ENCODE data around the gene VSTM1.
A peak's percentile ranks its signal among the peaks of the same experiment; 100 is the strongest.
"Not testable (repeated sequence)": the region's sequence is repeated elsewhere in the genome, so short reads cannot be mapped to it uniquely, and the experiment has no call there.

VSTM1 gene

GRCh38 chr19:54095136-54095858 lies 31.6 kb upstream of the VSTM1 start:
- FAIRE-seq = no peak
- no peak for DNase-seq (ENCODE audit: insufficient read length, low spot score)

GRCh38 chr19:54094426-54095000 lies 30.8 kb upstream of the VSTM1 start:
- TF ChIP-seq POLR2A (IDR thresholded peaks at IDR 0.05; ENCODE audit: low read depth, low read length) = no peak
- DNase-seq (ENCODE audit: insufficient read length, low spot score) (no peak), FAIRE-seq (no peak)

More at GRCh38 chr19:54095136-54095858, 31.6 kb upstream of the VSTM1 start:
- TF ChIP-seq POLR2A (IDR thresholded peaks at IDR 0.05; ENCODE audit: low read depth, low read length) = no peak

- FAIRE-seq (no peak), DNase-seq (ENCODE audit: insufficient read length, low spot score) (no peak)
- TF ChIP-seq POLR2A (IDR thresholded peaks at IDR 0.05; ENCODE audit: low read depth, low read length) = no peak
These were observed 20.7 kb upstream of the VSTM1 start for GRCh38 chr19:54084410-54084809.

GRCh38 chr19:54081032-54081431 lies 17.3 kb upstream of the VSTM1 start, which contains the start of gene TARM1:
TSS of gene TARM1 (minus strand) at chr19:54081365. CDS start at chr19:54081340, 25 bp downstream.
- no peak for TF ChIP-seq POLR2A (IDR thresholded peaks at IDR 0.05; ENCODE audit: low read depth, low read length)
- FAIRE-seq (no peak), DNase-seq (ENCODE audit: insufficient read length, low spot score) (no peak)

GRCh38 chr19:54077334-54077733 lies 13.6 kb upstream of the VSTM1 start:
- no peak for DNase-seq (ENCODE audit: insufficient read length, low spot score)
- FAIRE-seq = no peak

GRCh38 chr19:54074851-54075250 lies 11.2 kb upstream of the VSTM1 start:
- FAIRE-seq (no peak), DNase-seq (ENCODE audit: insufficient read length, low spot score) (no peak)
- TF ChIP-seq POLR2A (IDR thresholded peaks at IDR 0.05; ENCODE audit: low read depth, low read length) = no peak

More at GRCh38 chr19:54077334-54077733, 13.6 kb upstream of the VSTM1 start:
- no peak for TF ChIP-seq POLR2A (IDR thresholded peaks at IDR 0.05; ENCODE audit: low read depth, low read length)

GRCh38 chr19:54073829-54074228 lies 10.1 kb upstream of the VSTM1 start:
- no peak for TF ChIP-seq POLR2A (IDR thresholded peaks at IDR 0.05; ENCODE audit: low read depth, low read length)
- FAIRE-seq = no peak
- no peak for DNase-seq (ENCODE audit: insufficient read length, low spot score)

GRCh38 chr19:54069470-54069869 lies 5.8 kb upstream of the VSTM1 start:
- DNase-seq (ENCODE audit: insufficient read length, low spot score) (no peak), FAIRE-seq (no peak)
- TF ChIP-seq POLR2A (IDR thresholded peaks at IDR 0.05; ENCODE audit: low read depth, low read length) = no peak

- no peak for DNase-seq (ENCODE audit: insufficient read length, low spot score)
- no peak for TF ChIP-seq POLR2A (IDR thresholded peaks at IDR 0.05; ENCODE audit: low read depth, low read length)
These were observed 1.1 kb downstream of the VSTM1 start for GRCh38 chr19:54062643-54063042.

GRCh38 chr19:54047616-54048015 lies 16.1 kb downstream of the VSTM1 start:
- no peak for FAIRE-seq
- TF ChIP-seq POLR2A (IDR thresholded peaks at IDR 0.05; ENCODE audit: low read depth, low read length) = no peak
- no peak for DNase-seq (ENCODE audit: insufficient read length, low spot score)

More at GRCh38 chr19:54062643-54063042, 1.1 kb downstream of the VSTM1 start:
- no peak for FAIRE-seq

- FAIRE-seq (no peak), DNase-seq (ENCODE audit: insufficient read length, low spot score) (no peak)
- TF ChIP-seq POLR2A (IDR thresholded peaks at IDR 0.05; ENCODE audit: low read depth, low read length) = no peak
These were observed 17.9 kb downstream of the VSTM1 start for GRCh38 chr19:54045771-54046170.

GRCh38 chr19:54042989-54043388 lies 20.7 kb downstream of the VSTM1 start:
- DNase-seq (ENCODE audit: insufficient read length, low spot score) (no peak), FAIRE-seq (no peak)
- no peak for TF ChIP-seq POLR2A (IDR thresholded peaks at IDR 0.05; ENCODE audit: low read depth, low read length)

- no peak for TF ChIP-seq POLR2A (IDR thresholded peaks at IDR 0.05; ENCODE audit: low read depth, low read length)
- DNase-seq (ENCODE audit: insufficient read length, low spot score) (peak; percentile 44), FAIRE-seq (no peak)
These were observed 21.6 kb downstream of the VSTM1 start for GRCh38 chr19:54041969-54042606.

- FAIRE-seq (no peak), DNase-seq (ENCODE audit: insufficient read length, low spot score) (no peak)
- TF ChIP-seq POLR2A (IDR thresholded peaks at IDR 0.05; ENCODE audit: low read depth, low read length) = no peak
These were observed 23.7 kb downstream of the VSTM1 start for GRCh38 chr19:54040003-54040402.

- not testable (repeated sequence) for DNase-seq (ENCODE audit: insufficient read length, low spot score); FAIRE-seq
These were observed 27.2 kb downstream of the VSTM1 start for GRCh38 chr19:54036542-54036941.
